ENCODE results near the gene DNAJC19. TPM values are rescaled to one million over a fixed set of nuclear protein-coding genes. Genes with fewer than 3 reads are reported as not detected.

The DNAJC19 gene
- total RNA-seq, 1 experiment from 2014 or later: 82.0 TPM

DNA sequence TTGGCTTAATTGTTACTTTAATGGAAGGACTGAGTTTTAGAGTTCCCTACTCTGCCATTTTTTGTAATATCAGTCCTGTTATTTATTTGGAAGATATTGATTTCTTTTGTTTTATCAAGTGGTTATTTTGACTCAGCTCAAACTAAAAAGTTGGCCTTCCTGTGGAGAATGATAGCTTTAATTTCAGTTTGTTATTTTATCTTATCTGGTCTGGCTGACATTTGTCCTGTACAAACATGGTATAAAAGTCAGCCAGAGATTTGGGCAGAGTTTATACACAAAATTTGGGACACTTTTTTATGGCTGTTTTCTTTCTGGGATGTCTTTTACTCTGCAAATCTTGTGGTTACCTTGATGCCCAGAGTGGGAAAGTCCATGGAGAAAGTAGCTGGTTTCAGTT lies 41.4 kb upstream of the DNAJC19 start:
- H4K5ac ChIP-seq (ENCODE audit: insufficient read length, low read depth, low read length): no peak overlapping the region

More for the DNA sequence above, 41.4 kb upstream of the DNAJC19 start:
- no peak for DNase-seq
- Histone ChIP-seq H2BK120ac (ENCODE audit: low read depth, low read length, poor library complexity, severe bottlenecking) (no peak overlapping the region), H3K23me2 (ENCODE audit: insufficient read length, low read depth, low read length, poor library complexity, severe bottlenecking) (no peaks in the 10 kb centered on the region), H2BK15ac (ENCODE audit: low read depth, low read length) (no peak overlapping the region), H2BK20ac (ENCODE audit: low read depth, low read length, poor library complexity, severe bottlenecking) (no peak overlapping the region), H3K79me1 (ENCODE audit: insufficient read depth, low read depth, low read length, poor library complexity, severe bottlenecking) (no peaks in the 10 kb centered on the region), H3K56ac (ENCODE audit: insufficient read length, low read depth, low read length) (no peak overlapping the region), H3K27me3 (ENCODE audit: insufficient read depth, low read length) (no peaks in the 10 kb centered on the region), H2BK5ac (ENCODE audit: insufficient read length, low read length) (no peak overlapping the region), H3K9me3 (ENCODE audit: control insufficient read depth, low read depth, low read length) (no peaks in the 10 kb centered on the region), H4K20me1 (ENCODE audit: control insufficient read depth, insufficient read depth, insufficient read length) (no peaks in the 10 kb centered on the region), H4K91ac (ENCODE audit: insufficient read length, low read depth, low read length) (no peak overlapping the region), H3K23ac (ENCODE audit: insufficient read length, low read depth, low read length) (no peak overlapping the region), H3K4ac (ENCODE audit: low read depth, low read length) (no peak overlapping the region), H3K18ac (ENCODE audit: insufficient read length, low read depth, low read length) (no peak overlapping the region), H3K9ac (ENCODE audit: extremely low read depth, insufficient read length, low read length) (no peak overlapping the region), H3K27ac (ENCODE audit: insufficient read length, low read depth, low read length) (no peak overlapping the region), H3K14ac (ENCODE audit: insufficient read depth, low read length) (no peak overlapping the region), H3K79me2 (ENCODE audit: insufficient read depth, low read length) (no peaks in the 10 kb centered on the region), H2BK12ac (ENCODE audit: insufficient read length, low read depth, low read length) (no peak overlapping the region), H3T11ph (ENCODE audit: low read length) (no peak overlapping the region), H3K4me1 (ENCODE audit: insufficient read depth, low read length) (no peaks in the 10 kb centered on the region), H2AFZ (ENCODE audit: low read length) (no peak overlapping the region), H3K4me2 (ENCODE audit: insufficient read depth, insufficient read length, low read length) (no peak overlapping the region), H2AK5ac (ENCODE audit: insufficient read length, low read length) (no peak overlapping the region), H4K8ac (replicated peaks; ENCODE audit: insufficient read length, low read depth, low read length) (no peak overlapping the region)
- TF ChIP-seq, protein P1, sequence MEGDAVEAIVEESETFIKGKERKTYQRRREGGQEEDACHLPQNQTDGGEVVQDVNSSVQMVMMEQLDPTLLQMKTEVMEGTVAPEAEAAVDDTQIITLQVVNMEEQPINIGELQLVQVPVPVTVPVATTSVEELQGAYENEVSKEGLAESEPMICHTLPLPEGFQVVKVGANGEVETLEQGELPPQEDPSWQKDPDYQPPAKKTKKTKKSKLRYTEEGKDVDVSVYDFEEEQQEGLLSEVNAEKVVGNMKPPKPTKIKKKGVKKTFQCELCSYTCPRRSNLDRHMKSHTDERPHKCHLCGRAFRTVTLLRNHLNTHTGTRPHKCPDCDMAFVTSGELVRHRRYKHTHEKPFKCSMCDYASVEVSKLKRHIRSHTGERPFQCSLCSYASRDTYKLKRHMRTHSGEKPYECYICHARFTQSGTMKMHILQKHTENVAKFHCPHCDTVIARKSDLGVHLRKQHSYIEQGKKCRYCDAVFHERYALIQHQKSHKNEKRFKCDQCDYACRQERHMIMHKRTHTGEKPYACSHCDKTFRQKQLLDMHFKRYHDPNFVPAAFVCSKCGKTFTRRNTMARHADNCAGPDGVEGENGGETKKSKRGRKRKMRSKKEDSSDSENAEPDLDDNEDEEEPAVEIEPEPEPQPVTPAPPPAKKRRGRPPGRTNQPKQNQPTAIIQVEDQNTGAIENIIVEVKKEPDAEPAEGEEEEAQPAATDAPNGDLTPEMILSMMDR (conservative IDR thresholded peaks at IDR 0.05): no peak
- H3K9me3 Mint-ChIP-seq: no peaks in the 10 kb centered on the region; a peak in 1 of 5 replicates
- no peaks in the 10 kb centered on the region; a peak in 1 of 7 replicates for H3K36me3 Mint-ChIP-seq (ENCODE audit: insufficient read depth in 1 of 3, low read depth in 3 of 3)
- no peak overlapping the region for H3K4me3 Mint-ChIP-seq
- no peaks in the 10 kb centered on the region for H3K4me1 Mint-ChIP-seq
- no peaks in the 10 kb centered on the region for H3K27me3 Mint-ChIP-seq (ENCODE audit: low read depth)
- H3K27ac Mint-ChIP-seq: no peak overlapping the region
